OCI-LY1 (cell line): Measurements from ENCODE around the gene MAN1B1.

Experiments
- H2AFZ ChIP-seq: fragments of 200-600 bp; sonication (generic), shearing (Covaris generic); 2 replicates; pipeline ENCODE4 v1.6.0; 2014; ENCODE audit warnings: antibody characterized with exemption, mild to moderate bottlenecking, low read length
- H3F3A ChIP-seq: fragments of 200-600 bp; sonication (generic), shearing (Covaris generic); 2 replicates; pipeline ENCODE4 v1.6.0; 2014; ENCODE audit warnings: mild to moderate bottlenecking, antibody characterized with exemption, low read length, moderate library complexity; ENCODE audit not compliant: insufficient read depth
- H3K27ac ChIP-seq: fragments of 200-600 bp; sonication (generic); 2 replicates; pipeline ENCODE4 v1.5.1; 2014; ENCODE audit warnings: low read length, mixed run types, mild to moderate bottlenecking, low read depth; ENCODE audit not compliant: poor library complexity, severe bottlenecking
- H3K27me3 ChIP-seq: fragments of 200-600 bp; sonication (generic); 2 replicates; pipeline ENCODE4 v1.6.0; 2014; ENCODE audit warnings: antibody characterized with exemption, mild to moderate bottlenecking, low read length, moderate library complexity; ENCODE audit not compliant: insufficient read depth
- H3K36me3 ChIP-seq: fragments of 200-600 bp; sonication (generic); 2 replicates; pipeline ENCODE4 v1.6.1; 2014; ENCODE audit warnings: mild to moderate bottlenecking, antibody characterized with exemption, low read length, moderate library complexity, mixed read lengths; ENCODE audit not compliant: insufficient read depth
- H3K4me1 ChIP-seq: fragments of 200-600 bp; sonication (generic); 2 replicates; pipeline ENCODE4 v1.5.1; 2014; ENCODE audit warnings: mild to moderate bottlenecking, low read length, moderate library complexity; ENCODE audit not compliant: insufficient read depth, severe bottlenecking
- H3K4me2 ChIP-seq: fragments of 200-600 bp; sonication (generic), shearing (Covaris generic); 2 replicates; pipeline ENCODE4 v1.6.1; 2014; ENCODE audit warnings: low read length
- H3K4me3 ChIP-seq: fragments of 200-600 bp; sonication (generic); 2 replicates; pipeline ENCODE4 v1.5.1; 2014; ENCODE audit warnings: low read length, low read depth, mild to moderate bottlenecking, mixed read lengths; ENCODE audit not compliant: poor library complexity, severe bottlenecking
- H3K79me2 ChIP-seq: fragments of 200-600 bp; shearing (Covaris generic); 2 replicates; pipeline ENCODE4 v1.6.1; 2016; ENCODE audit warnings: mixed run types, low read length, mixed read lengths; ENCODE audit not compliant: insufficient read depth
- H3K9ac ChIP-seq: fragments of 200-600 bp; sonication (generic), shearing (Covaris generic); 2 replicates; pipeline ENCODE4 v1.6.1; 2014; ENCODE audit warnings: mild to moderate bottlenecking, low read length, mixed read lengths
- H3K9me2 ChIP-seq: fragments of 200-600 bp; sonication (generic), shearing (Covaris generic); 2 replicates; pipeline ENCODE4 v1.6.1; 2014; ENCODE audit warnings: low read depth, mild to moderate bottlenecking, low read length, mixed read lengths
- H3K9me3 ChIP-seq: fragments of 200-600 bp; shearing (Covaris generic); 2 replicates; pipeline ENCODE4 v1.6.1; 2014; ENCODE audit warnings: low read length, mixed read lengths
- H4K20me1 ChIP-seq: fragments of 200-600 bp; sonication (generic), shearing (Covaris generic); 2 replicates; pipeline ENCODE4 v1.6.0; 2016; ENCODE audit warnings: mild to moderate bottlenecking, low read length; ENCODE audit not compliant: insufficient read depth
- EZH2 ChIP-seq: fragments of 200-600 bp; sonication (generic), shearing (Covaris generic); IDR thresholded peaks from 2 replicates; pipeline ENCODE4 v1.8.0; 2017; ENCODE audit warnings: borderline replicate concordance, mixed run types, mild to moderate bottlenecking, antibody characterized with exemption, low read length, moderate library complexity, mixed read lengths
- TF ChIP-seq, protein P1 (sequence below): fragments of 200-600 bp; sonication (generic), shearing (Covaris generic); IDR thresholded peaks from 2 replicates; pipeline ENCODE4 v1.5.1; 2017; ENCODE audit warnings: mild to moderate bottlenecking, antibody characterized with exemption, low read length, moderate library complexity, mixed read lengths

The MAN1B1 gene

DNA sequence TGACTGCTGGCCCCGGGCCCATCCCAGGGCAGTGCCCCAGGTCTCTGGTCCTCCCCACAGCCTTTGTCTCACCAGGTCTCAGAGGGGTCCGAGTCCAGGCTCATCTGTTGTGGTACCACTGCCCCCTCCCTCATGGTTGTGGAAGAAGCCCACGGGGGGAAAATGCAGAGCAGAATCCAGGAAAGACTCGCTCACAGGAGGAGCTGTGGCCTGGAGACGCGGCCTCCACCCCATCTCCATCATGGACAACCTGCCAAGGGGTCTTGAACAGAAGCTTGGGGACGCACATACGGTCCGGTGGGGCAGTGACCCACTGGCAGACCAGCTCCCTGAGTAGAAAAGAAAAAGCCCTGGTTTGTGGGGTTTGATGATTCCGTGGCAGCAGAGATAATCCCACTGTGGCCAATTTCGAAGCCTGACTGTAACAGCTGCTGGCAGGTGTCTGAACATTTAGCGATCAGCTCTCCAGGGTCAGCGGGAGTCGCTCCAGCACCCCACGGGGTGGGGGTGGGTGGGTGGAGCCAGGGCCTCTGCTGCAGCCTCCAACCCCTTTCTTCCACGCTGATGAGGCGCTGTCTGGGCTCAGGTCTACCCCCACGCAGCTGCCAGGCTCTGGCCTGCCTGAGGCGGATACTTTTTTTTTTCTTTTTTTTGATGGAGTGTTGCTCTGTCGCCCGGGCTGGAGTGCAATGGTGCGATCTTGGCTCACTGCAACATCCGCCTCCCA lies 50.3 kb downstream of the MAN1B1 start:
- 0 out of 2 replicates have a peak, but pooled peaks cover 7% of the 10 kb centered on the region for H3K27me3 ChIP-seq
- no peaks in the 10 kb centered on the region for H3K4me1 ChIP-seq
- H3K9ac ChIP-seq: no peak overlapping the region
- H3F3A ChIP-seq: no peaks in the 10 kb centered on the region
- H3K36me3 ChIP-seq: no peaks in the 10 kb centered on the region
- TF ChIP-seq, protein P1, sequence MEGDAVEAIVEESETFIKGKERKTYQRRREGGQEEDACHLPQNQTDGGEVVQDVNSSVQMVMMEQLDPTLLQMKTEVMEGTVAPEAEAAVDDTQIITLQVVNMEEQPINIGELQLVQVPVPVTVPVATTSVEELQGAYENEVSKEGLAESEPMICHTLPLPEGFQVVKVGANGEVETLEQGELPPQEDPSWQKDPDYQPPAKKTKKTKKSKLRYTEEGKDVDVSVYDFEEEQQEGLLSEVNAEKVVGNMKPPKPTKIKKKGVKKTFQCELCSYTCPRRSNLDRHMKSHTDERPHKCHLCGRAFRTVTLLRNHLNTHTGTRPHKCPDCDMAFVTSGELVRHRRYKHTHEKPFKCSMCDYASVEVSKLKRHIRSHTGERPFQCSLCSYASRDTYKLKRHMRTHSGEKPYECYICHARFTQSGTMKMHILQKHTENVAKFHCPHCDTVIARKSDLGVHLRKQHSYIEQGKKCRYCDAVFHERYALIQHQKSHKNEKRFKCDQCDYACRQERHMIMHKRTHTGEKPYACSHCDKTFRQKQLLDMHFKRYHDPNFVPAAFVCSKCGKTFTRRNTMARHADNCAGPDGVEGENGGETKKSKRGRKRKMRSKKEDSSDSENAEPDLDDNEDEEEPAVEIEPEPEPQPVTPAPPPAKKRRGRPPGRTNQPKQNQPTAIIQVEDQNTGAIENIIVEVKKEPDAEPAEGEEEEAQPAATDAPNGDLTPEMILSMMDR: no peak
- no peak for TF ChIP-seq EZH2
- H3K4me2 ChIP-seq: no peak overlapping the region
- H2AFZ ChIP-seq: no peak overlapping the region
- no peaks in the 10 kb centered on the region for H4K20me1 ChIP-seq
- H3K9me2 ChIP-seq: no peaks in the 10 kb centered on the region
- no peak overlapping the region for H3K27ac ChIP-seq
- no peak overlapping the region for H3K4me3 ChIP-seq
- no peaks in the 10 kb centered on the region for H3K79me2 ChIP-seq
- H3K9me3 ChIP-seq: no peaks in the 10 kb centered on the region

DNA sequence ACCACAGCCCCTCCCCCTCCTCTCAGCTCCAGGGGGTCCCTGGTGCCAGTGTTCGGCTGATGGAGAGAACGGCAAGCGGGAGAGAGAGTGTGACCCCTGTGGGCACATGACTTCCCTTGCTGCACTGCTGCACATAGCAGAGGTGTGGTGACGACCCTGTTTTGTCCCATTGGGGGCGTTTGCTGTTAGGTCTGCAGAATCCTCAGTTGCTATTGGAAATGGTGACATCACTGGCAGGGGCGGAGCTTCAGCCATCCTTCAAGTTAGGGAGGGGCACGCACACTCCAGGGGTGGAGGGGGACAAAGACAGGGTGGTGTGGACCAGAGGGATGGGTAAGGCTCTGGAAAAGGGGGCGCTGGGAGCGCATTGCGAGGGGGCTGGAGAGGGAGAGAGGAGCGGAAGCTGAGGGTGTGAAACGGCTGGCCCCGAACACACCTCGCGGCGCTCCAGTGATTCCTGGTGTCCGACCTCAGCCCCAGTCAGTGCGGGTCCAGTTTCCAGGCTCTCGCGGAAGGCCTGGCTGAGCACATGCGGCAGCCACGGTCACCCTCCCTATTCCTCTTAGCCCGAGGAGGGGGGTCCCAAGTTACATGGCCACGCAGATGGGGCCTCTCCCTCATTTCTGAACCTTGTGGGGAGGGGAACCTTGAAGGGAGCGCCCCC lies 51.4 kb downstream of the MAN1B1 start:
- no peaks in the 10 kb centered on the region for H3K4me1 ChIP-seq
- no peak overlapping the region for H3K4me3 ChIP-seq
- H3K27ac ChIP-seq: no peak overlapping the region
- H3K4me2 ChIP-seq: no peak overlapping the region
- no peaks in the 10 kb centered on the region for H3K9me3 ChIP-seq
- no peak for TF ChIP-seq EZH2
- TF ChIP-seq, protein P1: no peak
- no peak overlapping the region for H2AFZ ChIP-seq
- no peaks in the 10 kb centered on the region for H3K36me3 ChIP-seq
- no peak overlapping the region for H3K9ac ChIP-seq
- H3K79me2 ChIP-seq: no peaks in the 10 kb centered on the region
- H3F3A ChIP-seq: no peaks in the 10 kb centered on the region
- no peaks in the 10 kb centered on the region for H4K20me1 ChIP-seq
- 0 out of 2 replicates have a peak, but pooled peaks cover 7% of the 10 kb centered on the region for H3K27me3 ChIP-seq
- H3K9me2 ChIP-seq: no peaks in the 10 kb centered on the region

GRCh38 chr9:137138722-137139467 lies 52.1 kb downstream of the MAN1B1 start, which contains the start of gene GRIN1:
Gene GRIN1 (plus strand): TSS chr9:137139154. CDS start chr9:137139487, 333 bp downstream.
- no peaks in the 10 kb centered on the region for H3F3A ChIP-seq
- no peak within 1 kb of the TSS for H3K27ac ChIP-seq
- no peaks in the 10 kb centered on the region for H3K4me1 ChIP-seq
- H3K9ac ChIP-seq: no peak within 1 kb of the TSS
- H2AFZ ChIP-seq: no peak within 1 kb of the TSS
- H3K4me3 ChIP-seq: no peak within 1 kb of the TSS
- no peaks in the 10 kb centered on the region for H3K9me2 ChIP-seq
- H3K27me3 ChIP-seq: 0 out of 2 replicates have a peak, but pooled peaks cover 7% of the 10 kb centered on the region
- H3K36me3 ChIP-seq: no peaks in the 10 kb centered on the region
- no peaks in the 10 kb centered on the region for H4K20me1 ChIP-seq
- TF ChIP-seq, protein P1: no peak
- TF ChIP-seq EZH2: no peak
- no peaks in the 10 kb centered on the region for H3K9me3 ChIP-seq
- H3K4me2 ChIP-seq: no peak within 1 kb of the TSS
- no peaks in the 10 kb centered on the region for H3K79me2 ChIP-seq
